Measurements from ENCODE around the gene NTSR2.

Gene NTSR2

DNA sequence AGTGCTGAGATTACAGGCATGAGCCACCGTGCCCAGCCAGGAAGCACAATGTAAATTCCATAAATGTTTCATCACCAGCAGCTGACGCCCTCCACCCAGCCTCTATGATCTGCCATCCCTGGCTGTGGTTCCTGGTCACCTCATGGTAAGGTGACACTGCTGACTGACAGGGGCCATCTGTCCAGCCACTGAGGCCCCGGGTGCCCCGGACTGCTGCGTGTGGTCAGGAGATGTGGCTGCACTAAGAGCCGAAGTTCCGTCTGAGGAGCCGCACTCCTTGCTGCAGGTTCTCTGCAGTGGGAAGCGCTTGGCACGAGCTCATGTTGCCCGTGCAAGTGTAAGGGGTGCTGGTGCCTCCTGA lies 10.9 kb downstream of the NTSR2 start:
- TF ChIP-seq, protein P1, sequence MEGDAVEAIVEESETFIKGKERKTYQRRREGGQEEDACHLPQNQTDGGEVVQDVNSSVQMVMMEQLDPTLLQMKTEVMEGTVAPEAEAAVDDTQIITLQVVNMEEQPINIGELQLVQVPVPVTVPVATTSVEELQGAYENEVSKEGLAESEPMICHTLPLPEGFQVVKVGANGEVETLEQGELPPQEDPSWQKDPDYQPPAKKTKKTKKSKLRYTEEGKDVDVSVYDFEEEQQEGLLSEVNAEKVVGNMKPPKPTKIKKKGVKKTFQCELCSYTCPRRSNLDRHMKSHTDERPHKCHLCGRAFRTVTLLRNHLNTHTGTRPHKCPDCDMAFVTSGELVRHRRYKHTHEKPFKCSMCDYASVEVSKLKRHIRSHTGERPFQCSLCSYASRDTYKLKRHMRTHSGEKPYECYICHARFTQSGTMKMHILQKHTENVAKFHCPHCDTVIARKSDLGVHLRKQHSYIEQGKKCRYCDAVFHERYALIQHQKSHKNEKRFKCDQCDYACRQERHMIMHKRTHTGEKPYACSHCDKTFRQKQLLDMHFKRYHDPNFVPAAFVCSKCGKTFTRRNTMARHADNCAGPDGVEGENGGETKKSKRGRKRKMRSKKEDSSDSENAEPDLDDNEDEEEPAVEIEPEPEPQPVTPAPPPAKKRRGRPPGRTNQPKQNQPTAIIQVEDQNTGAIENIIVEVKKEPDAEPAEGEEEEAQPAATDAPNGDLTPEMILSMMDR (IDR thresholded peaks at IDR 0.05): no peak
- H3K27ac ChIP-seq: no peak overlapping the region
- H3K36me3 ChIP-seq: no peaks in the 10 kb centered on the region
- peaks cover 0 to 19% of the 10 kb centered on the region in 2 donors for H3K27me3 ChIP-seq
- DNase-seq: no peak
- intact Hi-C loops (cut with DNase I; ENCODE audit: low total_unique reads): no loop called here
- no peaks in the 10 kb centered on the region for H3K4me1 ChIP-seq
- H3K9me3 ChIP-seq: peaks cover 0 to 3% (median 0%) of the 10 kb centered on the region in 3 donors
- H3K4me3 ChIP-seq: no peak overlapping the region

DNA sequence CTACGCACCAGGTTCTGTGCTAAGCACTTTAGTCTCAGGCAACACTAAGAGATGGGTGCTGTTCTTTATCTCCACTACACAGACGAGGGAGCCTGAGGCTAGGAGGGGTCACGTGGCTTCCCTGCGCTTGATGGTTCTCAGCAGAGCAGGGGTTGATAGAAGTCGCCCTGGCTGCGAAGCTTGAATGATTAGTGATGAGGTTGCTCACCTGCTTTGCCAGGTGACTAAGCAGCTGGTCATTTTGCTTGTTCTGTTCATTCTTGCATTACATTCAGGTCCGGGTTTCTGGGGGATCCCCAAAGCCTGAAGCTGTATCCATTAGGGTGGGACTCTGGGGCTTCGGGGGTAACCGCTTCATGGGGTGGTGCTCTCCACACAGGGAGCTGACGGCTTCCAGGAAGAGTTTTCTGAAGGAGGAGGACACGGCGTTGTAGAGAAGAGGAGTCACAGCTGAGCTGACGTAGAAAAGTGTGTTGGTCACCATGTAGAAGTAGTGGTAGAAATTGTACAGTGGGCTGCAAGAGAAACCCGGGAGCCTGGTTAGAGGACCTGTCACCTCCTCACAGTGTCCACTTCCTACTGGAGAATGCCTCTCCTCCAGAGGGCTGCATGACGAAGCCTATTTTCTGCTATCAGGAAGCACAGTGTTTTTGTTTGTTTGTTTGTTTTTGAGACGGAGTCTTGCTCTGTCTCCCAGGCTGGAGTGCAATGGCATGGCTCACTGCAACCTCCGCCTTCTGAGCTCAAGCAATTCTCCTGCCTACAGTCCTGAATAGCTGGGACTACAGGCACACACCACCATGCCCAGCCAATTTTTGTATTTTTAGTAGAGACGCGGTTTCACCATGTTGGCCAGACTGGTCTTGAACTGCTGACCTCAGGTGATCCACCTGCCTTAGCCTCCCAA lies 11.5 kb downstream of the NTSR2 start:
- intact Hi-C loops (cut with DNase I; ENCODE audit: low total_unique reads): no loop called here
- H3K36me3 ChIP-seq: no peaks in the 10 kb centered on the region
- TF ChIP-seq, protein P1 (IDR thresholded peaks at IDR 0.05): no peak

DNA sequence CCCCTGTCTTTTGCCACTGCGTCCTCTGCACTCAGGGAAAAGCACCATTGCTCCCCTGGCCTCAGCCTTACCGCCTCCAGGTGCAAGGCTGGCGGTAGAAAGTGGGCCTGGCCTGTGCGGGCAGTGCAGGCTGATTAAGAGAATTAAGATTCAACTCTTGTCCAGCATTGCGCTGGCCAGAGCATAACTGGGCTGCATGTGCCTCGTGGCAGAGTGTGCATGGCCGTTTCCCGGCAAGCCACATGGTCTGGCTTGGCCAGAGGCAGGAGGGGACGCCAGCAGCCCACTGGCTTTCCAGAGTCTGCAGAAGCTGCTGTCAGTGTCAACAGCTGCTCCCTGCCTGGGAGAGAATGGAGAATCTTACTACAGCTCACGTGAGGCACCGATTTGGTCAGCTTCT lies 12.3 kb downstream of the NTSR2 start:
- Histone ChIP-seq H3K4me1 (peaks cover 0 to 7% (median 4%) of the 10 kb centered on the region in 4 donors), H3K27ac (no peak overlapping the region), H3K36me3 (no peaks in the 10 kb centered on the region), H3K27me3 (peaks cover 0 to 19% of the 10 kb centered on the region in 2 donors), H3K4me3 (no peak overlapping the region), H3K9me3 (no peaks in the 10 kb centered on the region)
- intact Hi-C loops (cut with DNase I; ENCODE audit: low total_unique reads): no loop called here
- TF ChIP-seq, protein P1 (IDR thresholded peaks at IDR 0.05): no peak
- no peak for DNase-seq

More for the DNA sequence above, 11.5 kb downstream of the NTSR2 start:
- Histone ChIP-seq H3K27me3 (peaks cover 0 to 19% of the 10 kb centered on the region in 2 donors), H3K9me3 (peaks cover 0 to 3% (median 0%) of the 10 kb centered on the region in 3 donors), H3K27ac (no peak overlapping the region), H3K4me1 (no peaks in the 10 kb centered on the region), H3K4me3 (no peak overlapping the region)
- no peak for DNase-seq

DNA sequence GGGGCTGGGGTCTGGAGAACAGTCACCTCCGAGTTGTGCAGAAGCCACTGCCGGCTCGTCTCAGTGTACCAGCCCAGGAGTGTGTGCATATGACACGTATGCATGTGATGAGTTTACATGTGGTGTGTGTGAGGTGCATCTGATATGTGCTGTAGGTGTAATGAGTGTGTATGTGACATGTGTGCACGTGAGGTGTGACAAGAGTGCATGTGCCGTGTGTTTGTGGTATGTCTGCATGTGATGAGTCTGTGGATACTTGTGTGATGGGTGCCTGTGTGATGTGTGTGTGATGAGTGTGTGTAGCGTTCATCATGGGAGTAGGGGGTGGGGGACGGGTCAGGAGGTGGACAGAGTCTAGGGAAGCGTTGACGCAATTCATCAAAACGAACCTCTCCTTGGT lies 12.8 kb downstream of the NTSR2 start:
- Histone ChIP-seq H3K4me1 (peaks cover 0 to 12% (median 9%) of the 10 kb centered on the region in 4 donors), H3K36me3 (no peaks in the 10 kb centered on the region), H3K27me3 (peaks cover 0 to 19% of the 10 kb centered on the region in 2 donors), H3K27ac (no peak overlapping the region), H3K4me3 (no peak overlapping the region), H3K9me3 (no peaks in the 10 kb centered on the region)
- TF ChIP-seq, protein P1 (IDR thresholded peaks at IDR 0.05): no peak
- DNase-seq: no peak
- intact Hi-C loops (cut with DNase I; ENCODE audit: low total_unique reads): no loop called here

DNA sequence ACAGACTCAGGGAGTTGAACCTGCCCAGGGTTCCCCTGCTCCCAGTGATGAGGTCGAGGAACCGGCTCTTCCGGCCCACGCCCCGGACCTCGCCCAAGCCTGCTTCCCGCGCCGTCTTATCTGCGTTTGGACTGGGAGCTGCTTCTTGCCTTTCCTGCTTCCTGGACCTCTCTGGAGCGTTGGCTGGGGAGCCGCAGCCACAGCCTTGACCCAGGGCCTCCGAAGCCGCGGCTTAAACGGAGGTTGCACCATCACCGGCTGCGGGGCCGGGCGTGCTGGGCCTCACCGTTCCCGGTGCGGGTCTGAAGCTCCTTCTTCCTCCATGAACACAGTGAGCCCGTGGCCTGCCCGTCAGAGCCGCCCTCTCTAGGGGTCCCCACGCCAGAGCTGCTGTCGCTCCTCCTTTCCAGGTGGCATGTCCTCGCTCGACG lies 13.3 kb downstream of the NTSR2 start:
- no peak for DNase-seq
- Histone ChIP-seq H3K36me3 (no peaks in the 10 kb centered on the region), H3K4me3 (no peak overlapping the region), H3K27me3 (peaks cover 0 to 14% of the 10 kb centered on the region in 2 donors), H3K27ac (no peak overlapping the region), H3K9me3 (no peaks in the 10 kb centered on the region), H3K4me1 (peaks cover 0 to 17% (median 12%) of the 10 kb centered on the region in 4 donors)
- TF ChIP-seq, protein P1 (IDR thresholded peaks at IDR 0.05): no peak
- intact Hi-C loops (cut with DNase I; ENCODE audit: low total_unique reads): no loop called here

All from tibial artery (tissue), 4 donors.